Ishikawa (cell line): ENCODE data around the gene ACAN.

Experiments used
- CEBPB ChIP-seq: IDR thresholded peaks from 2 replicates; pipeline ENCODE4 v1.6.1; 2012
- CREB1 ChIP-seq: IDR thresholded peaks from 2 replicates; pipeline ENCODE4 v1.6.1; 2012; ENCODE audit warnings: low read depth
- EGR1 ChIP-seq: IDR thresholded peaks from 2 replicates; pipeline ENCODE4 v1.6.1; 2012
- EP300 ChIP-seq: IDR thresholded peaks from 2 replicates; pipeline ENCODE4 v1.6.1; 2012; ENCODE audit warnings: borderline replicate concordance
- FOXM1 ChIP-seq: IDR thresholded peaks from 2 replicates; pipeline ENCODE4 v1.6.1; 2012; ENCODE audit warnings: low read depth, borderline replicate concordance
- NFIC ChIP-seq: IDR thresholded peaks from 2 replicates; pipeline ENCODE4 v1.6.1; 2012
- RAD21 ChIP-seq: IDR thresholded peaks from 2 replicates; pipeline ENCODE4 v1.6.1; 2012; ENCODE audit warnings: low read depth
- TAF1 ChIP-seq: IDR thresholded peaks from 2 replicates; pipeline ENCODE4 v1.6.1; 2012; ENCODE audit warnings: low read depth, mild to moderate bottlenecking
- TCF12 ChIP-seq: IDR thresholded peaks from 2 replicates; pipeline ENCODE4 v1.6.1; 2012; ENCODE audit warnings: low read depth
- TEAD4 ChIP-seq: IDR thresholded peaks from 2 replicates; pipeline ENCODE4 v1.6.1; 2012
- YY1 ChIP-seq: IDR thresholded peaks from 2 replicates; pipeline ENCODE4 v1.6.1; 2012; ENCODE audit warnings: low read depth
- ZBTB7A ChIP-seq: IDR thresholded peaks from 2 replicates; pipeline ENCODE4 v1.6.1; 2012; ENCODE audit warnings: low read depth
- TF ChIP-seq, protein P1 (sequence below): IDR thresholded peaks from 2 replicates; pipeline ENCODE4 v1.6.1; 2012
- TF ChIP-seq, protein P2 (sequence below): IDR thresholded peaks from 2 replicates; pipeline ENCODE4 v1.6.1; 2012
- TF ChIP-seq, protein P3 (sequence below): IDR thresholded peaks from 2 replicates; pipeline ENCODE4 v1.6.1; 2012; ENCODE audit warnings: low read depth, mild to moderate bottlenecking

Gene ACAN

DNA sequence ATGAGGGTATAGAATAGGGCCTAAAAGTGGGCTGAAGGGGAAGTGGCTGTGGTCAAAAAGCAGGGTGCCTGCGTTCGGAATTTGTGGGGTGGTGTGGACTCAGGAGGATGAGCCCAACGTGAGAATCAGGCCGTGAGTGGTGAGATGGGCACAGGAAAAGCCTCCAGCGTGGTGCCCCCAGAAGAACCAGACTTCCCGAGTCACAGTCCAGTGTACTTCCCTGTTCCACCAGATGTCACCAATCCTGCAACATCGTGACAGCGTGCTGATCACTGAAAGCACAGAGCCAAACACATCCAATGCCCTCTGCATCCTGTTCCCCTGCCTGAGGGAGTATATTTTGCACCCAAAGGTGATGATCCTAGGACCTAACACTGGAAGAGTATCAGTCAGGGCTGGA, 20.8 kb upstream of the ACAN start:
- TF ChIP-seq FOXM1 = no peak
- no peak for TF ChIP-seq RAD21
- TF ChIP-seq, protein P1, sequence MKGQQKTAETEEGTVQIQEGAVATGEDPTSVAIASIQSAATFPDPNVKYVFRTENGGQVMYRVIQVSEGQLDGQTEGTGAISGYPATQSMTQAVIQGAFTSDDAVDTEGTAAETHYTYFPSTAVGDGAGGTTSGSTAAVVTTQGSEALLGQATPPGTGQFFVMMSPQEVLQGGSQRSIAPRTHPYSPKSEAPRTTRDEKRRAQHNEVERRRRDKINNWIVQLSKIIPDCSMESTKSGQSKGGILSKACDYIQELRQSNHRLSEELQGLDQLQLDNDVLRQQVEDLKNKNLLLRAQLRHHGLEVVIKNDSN = no peak
- no peak for TF ChIP-seq TEAD4
- no peak for TF ChIP-seq YY1
- TF ChIP-seq TAF1 = no peak
- TF ChIP-seq EP300 = no peak
- no peak for TF ChIP-seq EGR1
- TF ChIP-seq, protein P2, sequence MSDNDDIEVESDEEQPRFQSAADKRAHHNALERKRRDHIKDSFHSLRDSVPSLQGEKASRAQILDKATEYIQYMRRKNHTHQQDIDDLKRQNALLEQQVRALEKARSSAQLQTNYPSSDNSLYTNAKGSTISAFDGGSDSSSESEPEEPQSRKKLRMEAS = no peak
- TF ChIP-seq TCF12 = no peak
- TF ChIP-seq CREB1 = no peak
- TF ChIP-seq ZBTB7A = no peak
- no peak for TF ChIP-seq NFIC
- TF ChIP-seq, protein P3, sequence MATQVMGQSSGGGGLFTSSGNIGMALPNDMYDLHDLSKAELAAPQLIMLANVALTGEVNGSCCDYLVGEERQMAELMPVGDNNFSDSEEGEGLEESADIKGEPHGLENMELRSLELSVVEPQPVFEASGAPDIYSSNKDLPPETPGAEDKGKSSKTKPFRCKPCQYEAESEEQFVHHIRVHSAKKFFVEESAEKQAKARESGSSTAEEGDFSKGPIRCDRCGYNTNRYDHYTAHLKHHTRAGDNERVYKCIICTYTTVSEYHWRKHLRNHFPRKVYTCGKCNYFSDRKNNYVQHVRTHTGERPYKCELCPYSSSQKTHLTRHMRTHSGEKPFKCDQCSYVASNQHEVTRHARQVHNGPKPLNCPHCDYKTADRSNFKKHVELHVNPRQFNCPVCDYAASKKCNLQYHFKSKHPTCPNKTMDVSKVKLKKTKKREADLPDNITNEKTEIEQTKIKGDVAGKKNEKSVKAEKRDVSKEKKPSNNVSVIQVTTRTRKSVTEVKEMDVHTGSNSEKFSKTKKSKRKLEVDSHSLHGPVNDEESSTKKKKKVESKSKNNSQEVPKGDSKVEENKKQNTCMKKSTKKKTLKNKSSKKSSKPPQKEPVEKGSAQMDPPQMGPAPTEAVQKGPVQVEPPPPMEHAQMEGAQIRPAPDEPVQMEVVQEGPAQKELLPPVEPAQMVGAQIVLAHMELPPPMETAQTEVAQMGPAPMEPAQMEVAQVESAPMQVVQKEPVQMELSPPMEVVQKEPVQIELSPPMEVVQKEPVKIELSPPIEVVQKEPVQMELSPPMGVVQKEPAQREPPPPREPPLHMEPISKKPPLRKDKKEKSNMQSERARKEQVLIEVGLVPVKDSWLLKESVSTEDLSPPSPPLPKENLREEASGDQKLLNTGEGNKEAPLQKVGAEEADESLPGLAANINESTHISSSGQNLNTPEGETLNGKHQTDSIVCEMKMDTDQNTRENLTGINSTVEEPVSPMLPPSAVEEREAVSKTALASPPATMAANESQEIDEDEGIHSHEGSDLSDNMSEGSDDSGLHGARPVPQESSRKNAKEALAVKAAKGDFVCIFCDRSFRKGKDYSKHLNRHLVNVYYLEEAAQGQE = no peak
- TF ChIP-seq CEBPB = no peak

DNA sequence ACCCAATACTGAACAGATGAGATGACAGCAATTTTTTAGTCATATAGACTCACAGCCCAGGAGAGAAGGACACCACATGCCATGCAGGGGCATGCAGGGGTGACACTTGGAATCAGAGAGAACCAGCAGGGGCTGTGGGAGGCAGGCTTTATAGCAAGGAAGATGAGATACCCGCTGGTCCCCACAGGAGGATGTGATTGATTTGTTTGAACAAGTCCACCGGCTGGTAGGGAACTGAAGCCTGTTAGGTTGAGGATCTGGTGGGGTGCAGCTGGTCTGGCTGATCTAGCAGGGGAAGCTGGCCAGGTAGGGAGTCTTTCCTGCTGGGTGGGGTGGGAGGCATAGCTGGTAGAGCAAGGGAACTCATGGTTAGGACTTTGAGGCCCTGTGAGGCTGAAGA, 18.0 kb upstream of the ACAN start:
- no peak for TF ChIP-seq RAD21
- TF ChIP-seq, protein P3 = no peak
- no peak for TF ChIP-seq EGR1
- TF ChIP-seq FOXM1 = no peak
- no peak for TF ChIP-seq TCF12
- no peak for TF ChIP-seq YY1
- TF ChIP-seq CEBPB = no peak
- TF ChIP-seq TAF1 = no peak
- TF ChIP-seq, protein P1 = no peak
- no peak for TF ChIP-seq TEAD4
- TF ChIP-seq NFIC = no peak
- TF ChIP-seq, protein P2 = no peak
- no peak for TF ChIP-seq ZBTB7A
- no peak for TF ChIP-seq EP300
- TF ChIP-seq CREB1 = no peak

DNA sequence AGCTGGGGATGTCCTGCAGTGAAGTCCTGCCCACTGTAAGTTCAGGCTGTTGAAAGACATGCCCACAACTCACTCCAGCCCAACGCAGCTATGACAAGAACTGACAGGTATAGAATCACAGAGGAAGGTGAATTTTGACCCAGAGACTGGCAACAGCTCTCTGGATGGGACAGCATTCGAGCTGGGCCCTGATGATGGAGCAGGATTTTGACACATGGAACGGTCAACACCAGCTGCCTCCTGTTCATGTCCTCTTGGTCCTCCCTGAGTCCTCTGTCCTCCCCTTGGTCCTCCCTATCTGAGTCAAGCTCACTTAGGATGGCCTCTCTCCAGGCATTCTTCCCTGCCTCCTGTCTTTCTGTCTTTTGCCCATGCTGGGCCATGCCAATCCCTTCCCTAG, 15.2 kb upstream of the ACAN start:
- TF ChIP-seq RAD21 (no peak), TAF1 (no peak), CEBPB (no peak), FOXM1 (no peak), EGR1 (no peak)
- TF ChIP-seq, protein P2 = no peak
- TF ChIP-seq, protein P1 = no peak

DNA sequence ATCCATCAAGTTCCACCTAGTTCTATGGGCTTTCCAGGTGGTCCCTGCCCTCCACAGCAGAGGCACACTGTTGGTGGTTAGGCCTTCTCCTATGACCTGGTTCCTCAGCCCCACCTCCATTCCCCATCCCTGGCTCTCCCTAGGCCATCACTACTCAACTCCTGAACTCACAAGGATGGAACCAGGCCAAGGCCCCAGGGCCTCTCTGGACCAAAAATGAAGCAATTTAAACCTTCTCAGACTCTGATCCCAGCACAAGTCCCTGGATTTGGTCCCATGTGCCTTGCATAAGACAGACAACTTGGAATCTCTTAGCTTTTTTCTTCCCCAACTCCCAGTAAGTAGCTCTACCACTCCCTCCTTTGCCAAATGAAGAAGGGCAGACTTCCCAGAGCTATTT, 14.4 kb upstream of the ACAN start:
- TF ChIP-seq, protein P2 = no peak
- TF ChIP-seq, protein P3 = no peak
- TF ChIP-seq FOXM1 (no peak), TCF12 (no peak), EGR1 (no peak), EP300 (no peak), TAF1 (no peak), RAD21 (no peak), CEBPB (no peak), CREB1 (no peak)
